ENCODE data around the gene COL19A1.

Gene COL19A1

GRCh38 chr6:70171236-70171635 lies 304.9 kb downstream of the COL19A1 start:
- in situ Hi-C loops (cut with HindIII; ENCODE audit: low sequenced_read_pairs): no loop called here
- TF ChIP-seq, protein P1, sequence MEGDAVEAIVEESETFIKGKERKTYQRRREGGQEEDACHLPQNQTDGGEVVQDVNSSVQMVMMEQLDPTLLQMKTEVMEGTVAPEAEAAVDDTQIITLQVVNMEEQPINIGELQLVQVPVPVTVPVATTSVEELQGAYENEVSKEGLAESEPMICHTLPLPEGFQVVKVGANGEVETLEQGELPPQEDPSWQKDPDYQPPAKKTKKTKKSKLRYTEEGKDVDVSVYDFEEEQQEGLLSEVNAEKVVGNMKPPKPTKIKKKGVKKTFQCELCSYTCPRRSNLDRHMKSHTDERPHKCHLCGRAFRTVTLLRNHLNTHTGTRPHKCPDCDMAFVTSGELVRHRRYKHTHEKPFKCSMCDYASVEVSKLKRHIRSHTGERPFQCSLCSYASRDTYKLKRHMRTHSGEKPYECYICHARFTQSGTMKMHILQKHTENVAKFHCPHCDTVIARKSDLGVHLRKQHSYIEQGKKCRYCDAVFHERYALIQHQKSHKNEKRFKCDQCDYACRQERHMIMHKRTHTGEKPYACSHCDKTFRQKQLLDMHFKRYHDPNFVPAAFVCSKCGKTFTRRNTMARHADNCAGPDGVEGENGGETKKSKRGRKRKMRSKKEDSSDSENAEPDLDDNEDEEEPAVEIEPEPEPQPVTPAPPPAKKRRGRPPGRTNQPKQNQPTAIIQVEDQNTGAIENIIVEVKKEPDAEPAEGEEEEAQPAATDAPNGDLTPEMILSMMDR (IDR thresholded peaks at IDR 0.05; ENCODE audit: low read depth, low read length): no peak
- H3K4me3 ChIP-seq (ENCODE audit: low read depth, low read length): no peak overlapping the region
- no peak for DNase-seq (ENCODE audit: low read depth, low spot score)

DNA sequence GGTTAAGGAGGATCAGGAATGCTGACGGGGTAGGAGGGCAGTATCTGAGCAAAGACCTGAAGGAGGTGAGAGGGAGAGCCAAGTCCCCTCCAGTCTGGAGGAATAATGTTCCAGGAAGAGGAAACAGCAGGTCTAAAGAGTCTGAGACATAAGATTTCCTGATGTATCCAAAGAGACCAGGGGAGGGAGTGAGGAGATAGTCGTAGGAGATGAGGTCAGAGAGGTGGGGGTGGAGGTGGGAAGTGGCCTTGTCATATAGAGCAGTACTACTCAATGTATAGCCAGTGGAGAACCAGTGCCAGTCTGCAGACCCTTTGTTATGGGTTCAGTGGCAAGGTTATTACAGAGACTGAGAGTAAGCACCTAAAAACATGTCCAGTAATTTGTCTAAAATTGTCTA lies 305.9 kb downstream of the COL19A1 start:
- TF ChIP-seq, protein P1 (IDR thresholded peaks at IDR 0.05; ENCODE audit: low read depth, low read length): no peak
- no peak for DNase-seq (ENCODE audit: low read depth, low spot score)
- in situ Hi-C loops (cut with HindIII; ENCODE audit: low sequenced_read_pairs): no loop called here
- H3K4me3 ChIP-seq (ENCODE audit: low read depth, low read length): no peak overlapping the region

DNA sequence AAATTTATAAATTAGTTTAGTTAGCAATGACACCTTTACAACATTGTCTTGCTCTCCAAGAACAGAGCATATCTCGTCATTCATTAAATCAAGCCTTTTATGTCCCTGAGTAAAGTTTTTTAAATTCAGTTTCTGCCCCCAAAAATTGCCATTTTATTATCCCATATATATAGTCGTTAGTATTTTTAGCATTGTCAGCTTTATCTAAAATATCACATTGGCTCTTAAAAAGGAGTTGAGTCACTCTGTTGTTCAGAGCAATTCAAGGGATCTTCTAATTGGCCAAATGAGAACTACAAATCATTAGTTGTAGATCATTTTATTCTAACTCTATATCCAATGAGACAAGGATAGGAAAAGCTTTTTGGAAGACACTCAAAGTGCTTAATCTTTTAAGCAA lies 309.4 kb downstream of the COL19A1 start:
- TF ChIP-seq, protein P1 (IDR thresholded peaks at IDR 0.05; ENCODE audit: low read depth, low read length): no peak

GRCh38 chr6:70176842-70177550 lies 310.6 kb downstream of the COL19A1 start:
- in situ Hi-C loops (cut with HindIII; ENCODE audit: low sequenced_read_pairs): no loop called here

More for the DNA sequence above, 309.4 kb downstream of the COL19A1 start:
- DNase-seq (ENCODE audit: low read depth, low spot score): no peak
- in situ Hi-C loops (cut with HindIII; ENCODE audit: low sequenced_read_pairs): no loop called here
- no peak overlapping the region for H3K4me3 ChIP-seq (ENCODE audit: low read depth, low read length)

GRCh38 chr6:70180183-70180900 lies 314.0 kb downstream of the COL19A1 start:
- TF ChIP-seq, protein P1 (IDR thresholded peaks at IDR 0.05; ENCODE audit: low read depth, low read length): no peak
- DNase-seq (ENCODE audit: low read depth, low spot score): no peak
- in situ Hi-C loops (cut with HindIII; ENCODE audit: low sequenced_read_pairs): no loop called here
- no peak overlapping the region for H3K4me3 ChIP-seq (ENCODE audit: low read depth, low read length)

More at GRCh38 chr6:70176842-70177550, 310.6 kb downstream of the COL19A1 start:
- H3K4me3 ChIP-seq (ENCODE audit: low read depth, low read length): no peak overlapping the region
- TF ChIP-seq, protein P1 (IDR thresholded peaks at IDR 0.05; ENCODE audit: low read depth, low read length): no peak
- DNase-seq (ENCODE audit: low read depth, low spot score): no peak

DNA sequence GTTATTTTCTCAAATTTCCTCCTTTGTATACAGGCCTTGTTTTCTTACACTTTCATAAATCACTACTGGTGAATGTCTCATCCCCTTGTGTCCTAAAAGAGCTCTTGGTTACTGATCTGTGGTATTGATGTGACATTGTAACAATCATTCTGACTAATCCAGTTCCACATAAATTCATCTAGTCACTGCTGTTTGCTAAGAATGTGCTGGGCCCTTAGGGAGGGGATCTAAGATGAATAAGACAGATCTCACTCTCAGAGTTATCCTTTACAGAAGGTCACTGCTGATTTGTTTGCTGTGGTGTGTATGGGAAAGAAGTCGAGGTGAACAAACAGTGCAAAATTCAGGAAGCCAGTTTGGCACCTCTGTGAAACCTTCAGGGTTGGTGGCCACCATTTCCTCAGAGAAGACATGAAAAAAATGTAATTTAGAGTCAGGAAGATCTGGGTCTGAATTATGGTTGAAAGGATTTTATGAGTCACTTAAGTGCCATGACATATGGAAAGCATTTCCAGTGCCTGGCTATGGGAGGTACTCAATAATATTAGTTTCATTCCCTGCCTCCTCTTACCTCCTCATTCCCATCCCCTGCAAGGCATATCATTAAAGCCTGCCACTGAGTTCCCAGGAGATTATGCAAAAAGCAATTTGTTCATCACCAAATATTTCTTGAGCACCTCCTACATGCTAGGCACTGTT lies 314.7 kb downstream of the COL19A1 start:
- TF ChIP-seq, protein P1 (IDR thresholded peaks at IDR 0.05; ENCODE audit: low read depth, low read length): no peak
- H3K4me3 ChIP-seq (ENCODE audit: low read depth, low read length): no peak overlapping the region
- DNase-seq (ENCODE audit: low read depth, low spot score): no peak
- in situ Hi-C loops (cut with HindIII; ENCODE audit: low sequenced_read_pairs): no loop called here
